PC-9 (cell line): ENCODE measurements around the gene NELFA. TPM values are rescaled to one million over a fixed set of nuclear protein-coding genes. Genes with fewer than 3 reads are reported as not detected.

Experiments
- BruUV-seq: library from RNA; stranded (reverse); fragments of 400-500 nt; replicated peaks from 2 replicates; lab custom pipeline; 2021; lab: Mats Ljungman, UMichigan
- CTCF ChIA-PET: fragments of 300-600 bp; sonication (Branson Sonifier 250); formaldehyde crosslinking; loops from one replicate; lab custom pipeline; 2022; ENCODE audit warnings: antibody characterized with exemption; lab: Charles Lee
- POLR2A ChIA-PET: fragments of 300-600 bp; sonication (Branson Sonifier 250); formaldehyde crosslinking; loops from one replicate; lab custom pipeline; 2022; ENCODE audit warnings: antibody characterized with exemption; ENCODE audit not compliant: unreplicated experiment; lab: Charles Lee
- DNase-seq, 2 experiments: peaks; one replicate each; pipeline versions ENCODE4 v3.0.0 to v3.0.0-alpha.2; 2015 to 2022; ENCODE audit warnings: mixed read lengths in 1 of 2
- H2AFZ ChIP-seq: fragments of 200-600 bp; sonication (generic); 2 replicates; pipeline ENCODE4 v1.8.1; 2017; ENCODE audit warnings: antibody characterized with exemption
- H3F3A ChIP-seq: fragments of 200-600 bp; sonication (generic); 2 replicates; pipeline ENCODE4 v1.8.1; 2017; ENCODE audit warnings: antibody characterized with exemption, mild to moderate bottlenecking, low read depth; ENCODE audit not compliant: insufficient read depth
- H3K27ac ChIP-seq: fragments of 200-600 bp; sonication (generic); 2 replicates; pipeline ENCODE4 v1.6.1; 2016; ENCODE audit warnings: mixed run types
- H3K27me3 ChIP-seq: fragments of 200-600 bp; sonication (generic); 2 replicates; pipeline ENCODE4 v1.6.1; 2016; ENCODE audit warnings: low read depth, mixed run types; ENCODE audit not compliant: insufficient read depth
- H3K36me3 ChIP-seq: fragments of 200-600 bp; sonication (generic); 2 replicates; pipeline ENCODE4 v1.6.1; 2016; ENCODE audit warnings: low read depth, mixed run types
- H3K4me1 ChIP-seq: fragments of 200-600 bp; sonication (generic); replicated peaks from 2 replicates; pipeline ENCODE4 v1.6.1; 2016; ENCODE audit warnings: mixed run types; ENCODE audit not compliant: insufficient read depth
- H3K4me2 ChIP-seq: fragments of 200-600 bp; sonication (generic); 2 replicates; pipeline ENCODE4 v1.6.1; 2017; ENCODE audit warnings: mixed run types
- H3K4me3 ChIP-seq: fragments of 200-600 bp; sonication (generic); 2 replicates; pipeline ENCODE4 v1.6.1; 2016; ENCODE audit warnings: mixed run types
- H3K79me2 ChIP-seq: fragments of 200-600 bp; sonication (generic); 2 replicates; pipeline ENCODE4 v1.6.1; 2017; ENCODE audit warnings: low read depth, mixed run types
- H3K9me2 ChIP-seq: fragments of 200-600 bp; sonication (generic); 2 replicates; pipeline ENCODE4 v1.8.1; 2017; ENCODE audit warnings: mild to moderate bottlenecking; ENCODE audit not compliant: insufficient read depth
- H3K9me3 ChIP-seq: fragments of 200-600 bp; sonication (generic); 2 replicates; pipeline ENCODE4 v1.8.1; 2016; ENCODE audit warnings: low read depth; ENCODE audit not compliant: insufficient read depth
- H4K20me1 ChIP-seq: fragments of 200-600 bp; sonication (generic); 2 replicates; pipeline ENCODE4 v1.8.1; 2017; ENCODE audit not compliant: insufficient read depth
- CTCF ChIP-seq: fragments of 200-600 bp; sonication (generic); conservative IDR thresholded peaks from 2 replicates; pipeline ENCODE4 v1.6.1; 2017; ENCODE audit warnings: mixed run types, antibody characterized with exemption, mild to moderate bottlenecking, moderate library complexity
- EZH2 ChIP-seq: fragments of 200-600 bp; sonication (generic); IDR thresholded peaks from 2 replicates; pipeline ENCODE4 v1.8.0; 2017; ENCODE audit warnings: antibody characterized with exemption, low read depth
- intact Hi-C: fragments of 100-400 bp; cut with micrococcal nuclease; formaldehyde crosslinking; loops from one replicate; pipeline ENCODE4 v1.10.0; 2022; ENCODE audit not compliant: unreplicated experiment
- total RNA-seq: library from RNA; stranded (reverse); gene quantifications from 2 replicates; pipeline ENCODE4 v1.2.3, GENCODE V29; 2021

Gene NELFA
- total RNA-seq, 1 experiment from 2014 or later, result 52.4 TPM

GRCh38 chr4:1945124-1945895 lies 63.5 kb downstream of the NELFA start:
- H3K9me2 ChIP-seq, result no peaks in the 10 kb centered on the region
- no peak overlapping the region for H3K4me2 ChIP-seq
- H3K36me3 ChIP-seq, result peaks cover 24% of the 10 kb centered on the region
- H2AFZ ChIP-seq, result no peak overlapping the region
- POLR2A ChIA-PET, result no interaction called here
- H3K27ac ChIP-seq, result no peak overlapping the region
- CTCF ChIA-PET, result interaction anchor here (0.5 kb wide), 1 partner anchor 51 kb away, joined by 9 read pairs; no protein-coding TSS in a partner anchor
- BruUV-seq, result no TSS peak
- H3K79me2 ChIP-seq, result peaks cover 12% of the 10 kb centered on the region
- no peak for DNase-seq
- peaks cover 16% of the 10 kb centered on the region for H3K4me1 ChIP-seq
- no peak overlapping the region for H3K4me3 ChIP-seq
- H4K20me1 ChIP-seq, result no peaks in the 10 kb centered on the region
- no peaks in the 10 kb centered on the region for H3K9me3 ChIP-seq
- TF ChIP-seq EZH2 (no peak), CTCF (no peak)
- no peaks in the 10 kb centered on the region for H3K27me3 ChIP-seq
- peaks cover 20% of the 10 kb centered on the region for H3F3A ChIP-seq
- intact Hi-C loops, result no loop called here

- Histone ChIP-seq H3K27me3 (no peaks in the 10 kb centered on the region), H4K20me1 (no peaks in the 10 kb centered on the region), H3K4me2 (no peak overlapping the region), H3K79me2 (peaks cover 12% of the 10 kb centered on the region), H3K9me3 (no peaks in the 10 kb centered on the region), H3K36me3 (peaks cover 24% of the 10 kb centered on the region), H3K4me3 (no peak overlapping the region), H2AFZ (no peak overlapping the region), H3K27ac (no peak overlapping the region), H3K9me2 (no peaks in the 10 kb centered on the region), H3F3A (peaks cover 31% of the 10 kb centered on the region), H3K4me1 (peaks cover 28% of the 10 kb centered on the region)
- BruUV-seq, result no TSS peak
- intact Hi-C loops, result no loop called here
- ChIA-PET POLR2A (interaction anchor here (0.6 kb wide), 1 partner anchor 84 kb away, joined by 5 read pairs; no protein-coding TSS in a partner anchor), CTCF (no interaction called here)
- TF ChIP-seq EZH2, result no peak
- TF ChIP-seq CTCF, result no peak
- DNase-seq, result no peak
These were observed 64.8 kb downstream of the NELFA start for GRCh38 chr4:1943928-1944327.

- Histone ChIP-seq H3K36me3 (peaks cover 24% of the 10 kb centered on the region), H3F3A (peaks cover 39% of the 10 kb centered on the region), H3K79me2 (peaks cover 12% of the 10 kb centered on the region), H4K20me1 (no peaks in the 10 kb centered on the region), H3K9me3 (no peaks in the 10 kb centered on the region), H3K27ac (peak overlapping the region; percentile 42), H3K9me2 (no peaks in the 10 kb centered on the region), H3K4me1 (peaks cover 28% of the 10 kb centered on the region), H2AFZ (no peak overlapping the region), H3K4me3 (no peak overlapping the region), H3K4me2 (peak overlapping the region; percentile 46), H3K27me3 (no peaks in the 10 kb centered on the region)
- CTCF ChIA-PET, result interaction anchor here (0.6 to 1.0 kb wide), 2 partner anchors 58 to 174 kb away, joined by 3 to 4 read pairs; no protein-coding TSS in a partner anchor
- TF ChIP-seq CTCF (no peak), EZH2 (no peak)
- POLR2A ChIA-PET, result no interaction called here
- intact Hi-C loops, result loop anchor here (1.0 kb wide), 1 partner anchor 162 kb away; no protein-coding TSS in a partner anchor
- no TSS peak for BruUV-seq
- no peak for DNase-seq
These were observed 68.2 kb downstream of the NELFA start for GRCh38 chr4:1940566-1940965.
